Heart left ventricle (tissue), 16 donors: ENCODE results near the gene LITAF. TPM values are rescaled to one million over a fixed set of nuclear protein-coding genes. Genes with fewer than 3 reads are reported as not detected.
A peak's percentile ranks its signal among the peaks of the same experiment; 100 is the strongest.

Source experiments
- ATAC-seq, 4 donors: fragments of 200-7000 bp; cut with Tn5 transposase; one replicate each; pipeline ENCODE4 v1.9.1; 2020 to 2022; ENCODE audit warnings: moderate library complexity in 4 of 4, mild to moderate bottlenecking in 3 of 4, moderate number of reproducible peaks in 1 of 4
- DNase-seq, 5 donors: peaks; one replicate each; pipeline ENCODE4 v3.0.0-alpha.2; 2020
- H3K27ac ChIP-seq, 12 donors: fragments of 200-600 bp; sonication (generic) in 4 of 12; one replicate each; pipeline versions ENCODE4 v1.5.0 to v1.8.0; 2016 to 2022; ENCODE audit warnings: mild to moderate bottlenecking in 2 of 12
- H3K27me3 ChIP-seq, 9 donors: fragments of 200-600 bp; sonication (generic) in 2 of 9; one replicate each; pipeline versions ENCODE4 v1.5.1 to v1.8.0; 2016 to 2022; ENCODE audit warnings: mild to moderate bottlenecking in 3 of 9
- H3K36me3 ChIP-seq, 9 donors: fragments of 200-600 bp; sonication (generic) in 2 of 9; one replicate each; pipeline versions ENCODE4 v1.5.0 to v1.8.0; 2018 to 2022; ENCODE audit warnings: mild to moderate bottlenecking in 2 of 9
- H3K4me1 ChIP-seq, 12 donors: fragments of 200-600 bp; sonication (generic) in 4 of 12; one replicate each; pipeline versions ENCODE4 v1.5.0 to v1.8.0; 2016 to 2022; ENCODE audit warnings: mild to moderate bottlenecking in 3 of 12
- H3K4me3 ChIP-seq, 12 donors: fragments of 200-600 bp; sonication (generic) in 4 of 12; one replicate each; pipeline versions ENCODE4 v1.5.0 to v1.8.0; 2017 to 2022; ENCODE audit warnings: mild to moderate bottlenecking in 9 of 12, moderate library complexity in 4 of 12
- H3K9me3 ChIP-seq, 12 donors: fragments of 200-600 bp; sonication (generic) in 4 of 12; one replicate each; pipeline versions ENCODE4 v1.5.0 to v1.8.0; 2016 to 2022; ENCODE audit warnings: mild to moderate bottlenecking in 1 of 12
- POLR2A ChIP-seq, 2 donors: fragments of 450-650 bp; IDR thresholded peaks; one replicate each; pipeline ENCODE4 v1.6.1; 2017; ENCODE audit warnings: antibody characterized with exemption in 2 of 2, mild to moderate bottlenecking in 2 of 2, moderate library complexity in 2 of 2
- WGBS, 4 donors: extraction: QIAGEN DNeasy Blood & Tissue Kit in 2 of 4; methylation state at CpG; one replicate each; pipeline versions ENCODE4 v1.1.5 to v1.1.7; 2013 to 2018; 5-methylcytosine and 5-hydroxymethylcytosine counted together
- intact Hi-C, 10 donors: fragments of 100-400 bp; cut with DNase I; formaldehyde crosslinking; loops; one replicate each; pipeline versions ENCODE4 v1.11.1 to v1.14.2; 2022
- polyA plus RNA-seq, 2 donors: library from polyadenylated mRNA; stranded (reverse); fragments of 200-250 nt; gene quantifications; one replicate each; pipeline ENCODE4 v1.2.3, GENCODE V29; 2013
- total RNA-seq, 9 donors: library from RNA; depleted of rRNA in 2 of 9; stranded (reverse); fragments of >200 nt in 2 of 9; fragmentation: NEBNext Ultra II Directional in 3 of 9; extraction: Animal tissue kit (Norgen Biotek cat#: 25700) in 3 of 9; gene quantifications; one replicate each; pipeline versions ENCODE4 v1.1.0 to v1.2.4, GENCODE V29; 2016 to 2023
- TF ChIP-seq, protein P1 (sequence below), 12 donors: fragments of 200-600 bp; sonication (generic) in 4 of 12; IDR thresholded peaks; one replicate each; pipeline versions ENCODE4 v1.5.0 to v1.8.0; 2018 to 2022; ENCODE audit warnings: antibody characterized with exemption in 12 of 12, mild to moderate bottlenecking in 5 of 12
- donor health status: ischemic (EF 13 %, LVEDD 7.1; RV severe dilation, severe dysfunction).
- donor health status: healthy with polysubstance abuse.
- donor health status: DM: no; HTN: yes; CAD: no.
- donor health status: DM: no; HTN: no; CAD: no.
- donor health status: ischemic (EF 25% LVEDD 6.9; RV normal size, moderate dysfunction).
- donor health status: ischemic (EF 25% LVEDD 5.7; RV mildly dilated, moderate dysfunction).
- donor health status: healthy.
- donor health status: DM: yes; HTN: yes; CAD: no.
- donor health status: ischemic (EF 35%, LVEDD 5.7; RV mildly dilated, moderate dysfunction).
- donor health status: nonischemic (EF 11% LVEDD 7.7; RV severe dilation, severe dysfunction).
- donor health status: DM: yes; HTN: yes; CAD: no.
- donor health status: PGD.
- donor health status: ischemic (EF 29% LVEDD 5.4; RV normal size, mild dysfunction).
- donor health status: nonischemic (EF 23%, LVEDD 6.1; RV moderate dilation, normal function).

The LITAF gene
- total and polyA plus RNA-seq, 11 donors = 12.2 to 133 (median 46.5) TPM

DNA sequence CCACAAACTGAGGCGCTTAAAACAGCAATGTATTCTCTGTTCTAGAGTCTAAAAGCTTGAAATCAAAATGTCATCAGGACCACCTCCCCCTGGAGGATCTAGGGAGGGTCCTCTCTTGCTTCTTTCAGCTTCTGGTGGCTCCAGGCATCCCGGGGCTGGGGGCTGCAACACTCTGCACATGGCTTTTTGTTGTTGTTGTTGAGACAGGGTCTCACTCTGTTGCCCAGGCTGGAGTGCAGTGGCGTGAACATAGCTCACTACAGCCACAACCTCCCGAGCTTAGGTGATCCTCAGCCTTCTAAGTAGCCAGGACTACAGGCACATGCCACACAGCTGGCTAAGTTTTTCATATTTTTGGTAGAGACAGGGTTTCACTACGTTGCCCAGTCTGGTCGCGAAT, 44.5 kb upstream of the LITAF start:
- no peak for TF ChIP-seq POLR2A (IDR thresholded peaks at IDR 0.05)
- no peak for ATAC-seq
- H3K36me3 ChIP-seq = no peaks in the 10 kb centered on the region
- H3K4me3 ChIP-seq = no peak overlapping the region
- H3K9me3 ChIP-seq = no peaks in the 10 kb centered on the region
- DNase-seq = no peak
- no peaks in the 10 kb centered on the region for H3K27me3 ChIP-seq
- H3K4me1 ChIP-seq = peaks cover 0 to 60% (median 6%) of the 10 kb centered on the region in 12 donors
- 88 to 91% (median 90%) methylated on average over 7 of the region's 7 CpGs for WGBS, 4 donors
- H3K27ac ChIP-seq = no peak overlapping the region
- intact Hi-C loops = loop anchor here in 1 of 10 donors (10.0 kb wide), 2 partner anchors 46 to 126 kb away; partner anchors contain the start of gene LITAF

DNA sequence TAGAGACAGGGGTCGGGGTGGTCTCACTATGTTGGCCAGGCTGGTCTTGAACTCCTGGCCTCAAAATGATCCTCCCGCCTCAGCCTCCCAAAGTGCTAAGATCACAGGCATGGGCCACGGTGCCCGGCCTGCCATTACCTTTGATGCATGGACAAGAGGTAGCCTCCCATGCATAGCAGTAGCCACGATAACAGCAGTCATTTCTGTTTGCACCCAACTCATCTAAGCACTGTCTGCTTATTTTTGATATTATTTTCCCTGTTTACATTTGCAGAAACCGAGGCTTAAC, 44.0 kb upstream of the LITAF start:
- WGBS, 4 donors = 91 to 94% (median 92%) methylated on average over 6 of the region's 6 CpGs
- Histone ChIP-seq H3K27ac (no peak overlapping the region), H3K4me3 (no peak overlapping the region), H3K27me3 (no peaks in the 10 kb centered on the region), H3K36me3 (no peaks in the 10 kb centered on the region), H3K4me1 (peaks cover 0 to 65% (median 6%) of the 10 kb centered on the region in 12 donors), H3K9me3 (no peaks in the 10 kb centered on the region)
- no peak for DNase-seq
- intact Hi-C loops = loop anchor here in 1 of 10 donors (10.0 kb wide), 2 partner anchors 46 to 126 kb away; partner anchors contain the start of gene LITAF
- TF ChIP-seq POLR2A (IDR thresholded peaks at IDR 0.05) = no peak
- TF ChIP-seq, protein P1, sequence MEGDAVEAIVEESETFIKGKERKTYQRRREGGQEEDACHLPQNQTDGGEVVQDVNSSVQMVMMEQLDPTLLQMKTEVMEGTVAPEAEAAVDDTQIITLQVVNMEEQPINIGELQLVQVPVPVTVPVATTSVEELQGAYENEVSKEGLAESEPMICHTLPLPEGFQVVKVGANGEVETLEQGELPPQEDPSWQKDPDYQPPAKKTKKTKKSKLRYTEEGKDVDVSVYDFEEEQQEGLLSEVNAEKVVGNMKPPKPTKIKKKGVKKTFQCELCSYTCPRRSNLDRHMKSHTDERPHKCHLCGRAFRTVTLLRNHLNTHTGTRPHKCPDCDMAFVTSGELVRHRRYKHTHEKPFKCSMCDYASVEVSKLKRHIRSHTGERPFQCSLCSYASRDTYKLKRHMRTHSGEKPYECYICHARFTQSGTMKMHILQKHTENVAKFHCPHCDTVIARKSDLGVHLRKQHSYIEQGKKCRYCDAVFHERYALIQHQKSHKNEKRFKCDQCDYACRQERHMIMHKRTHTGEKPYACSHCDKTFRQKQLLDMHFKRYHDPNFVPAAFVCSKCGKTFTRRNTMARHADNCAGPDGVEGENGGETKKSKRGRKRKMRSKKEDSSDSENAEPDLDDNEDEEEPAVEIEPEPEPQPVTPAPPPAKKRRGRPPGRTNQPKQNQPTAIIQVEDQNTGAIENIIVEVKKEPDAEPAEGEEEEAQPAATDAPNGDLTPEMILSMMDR (IDR thresholded peaks at IDR 0.05) = no peak
- no peak for ATAC-seq

DNA sequence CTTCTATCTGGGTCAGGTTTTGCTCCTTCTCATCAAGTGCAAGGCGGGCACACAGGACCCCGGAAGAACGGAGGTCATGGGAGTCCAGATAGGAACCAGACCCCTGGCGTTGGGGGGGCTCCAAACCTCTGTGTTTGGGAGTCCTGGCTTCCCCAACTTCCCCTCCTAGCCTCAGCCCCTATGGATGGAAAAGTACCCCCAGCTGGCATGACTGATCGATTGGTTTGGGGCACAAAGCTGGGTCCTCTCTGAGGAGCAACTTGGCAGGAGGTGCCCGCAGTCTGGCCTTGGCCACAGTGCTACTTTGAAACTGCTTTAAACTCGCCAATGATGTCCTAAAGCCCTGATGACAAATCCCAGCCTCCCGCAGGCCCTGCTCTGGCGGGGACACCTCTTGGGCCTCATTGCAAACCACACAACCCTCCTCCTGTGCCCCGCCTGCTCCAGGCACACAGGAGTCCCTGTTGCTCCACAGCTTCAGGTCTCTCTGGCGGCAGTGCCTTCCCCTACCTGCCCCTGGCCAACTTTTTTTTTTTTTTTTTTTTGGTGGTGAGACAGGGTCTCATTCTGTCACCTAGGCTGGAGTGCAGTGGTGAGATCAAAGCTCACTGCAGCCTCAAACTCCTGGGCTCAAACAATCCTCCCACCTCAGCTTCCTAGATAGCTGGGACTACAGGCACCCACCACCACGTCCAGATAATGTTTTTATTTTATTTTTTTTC, 43.5 kb upstream of the LITAF start:
- no peaks in the 10 kb centered on the region for H3K36me3 ChIP-seq
- no peak overlapping the region for H3K4me3 ChIP-seq
- no peaks in the 10 kb centered on the region for H3K9me3 ChIP-seq
- 89 to 91% (median 90%) methylated on average over 12 of the region's 12 CpGs for WGBS, 4 donors
- DNase-seq (no peak), ATAC-seq (no peak)
- H3K4me1 ChIP-seq = peaks cover 0 to 70% (median 6%) of the 10 kb centered on the region in 12 donors
- H3K27ac ChIP-seq = peak overlapping the region in 6 of 12 donors; percentile 47 to 84 (median 68)
- TF ChIP-seq, protein P1 (IDR thresholded peaks at IDR 0.05) = no peak
- no peak for TF ChIP-seq POLR2A (IDR thresholded peaks at IDR 0.05)
- H3K27me3 ChIP-seq = no peaks in the 10 kb centered on the region
- intact Hi-C loops = loop anchor here in 1 of 10 donors (10.0 kb wide), 2 partner anchors 45 to 125 kb away; partner anchors contain the start of gene LITAF

DNA sequence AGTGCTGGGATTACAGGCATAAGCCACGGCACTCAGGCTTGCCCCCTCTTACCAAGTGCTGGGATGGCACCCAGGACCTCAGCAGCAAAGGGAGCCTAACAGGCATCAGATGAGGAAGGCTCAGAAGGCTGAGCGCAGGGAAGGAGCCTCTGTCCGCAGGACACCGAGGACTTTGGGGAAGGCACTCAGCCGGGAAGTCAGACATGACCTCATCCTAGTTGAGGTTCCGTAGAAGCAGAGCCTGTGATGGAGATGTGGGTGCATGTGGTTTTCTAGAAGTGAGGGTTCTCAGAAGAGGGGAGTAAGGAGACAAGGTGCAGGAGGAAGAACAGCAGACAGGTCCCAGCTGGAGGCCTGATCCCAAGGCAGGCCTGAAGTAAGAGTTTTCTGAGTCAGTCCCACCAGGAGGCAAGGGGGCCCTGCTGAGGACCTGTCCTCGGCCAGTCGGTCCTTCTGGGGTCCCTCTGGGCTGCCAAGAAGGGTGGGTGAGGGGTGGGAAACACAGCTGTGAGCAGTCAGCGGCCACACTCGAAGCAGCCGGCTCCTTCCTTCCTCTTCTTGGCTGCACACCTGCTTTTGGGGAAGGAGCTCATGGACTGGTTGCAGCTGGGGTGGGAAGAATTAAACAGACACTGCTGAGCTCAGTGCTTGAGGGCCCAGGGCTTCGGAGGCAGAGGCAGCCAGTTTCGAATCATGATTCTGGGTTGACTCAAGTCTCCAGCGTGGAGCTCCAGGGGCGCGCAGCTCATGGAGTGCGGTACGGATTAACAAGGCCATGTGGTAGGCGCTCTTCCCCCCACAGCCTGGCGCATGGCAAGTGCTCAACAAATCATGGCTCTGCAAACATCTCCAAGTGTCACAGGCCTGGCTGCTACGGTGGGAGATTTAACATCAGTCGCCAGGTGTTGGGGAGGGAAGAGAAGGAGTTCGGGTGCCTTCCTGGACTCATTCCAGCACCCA, 42.6 kb upstream of the LITAF start:
- intact Hi-C loops = loop anchor here in 2 of 10 donors (10.0 kb wide), 3 partner anchors 45 to 125 kb away; partner anchors contain the start of gene LITAF (in 1 of the 2)
- TF ChIP-seq, protein P1 (IDR thresholded peaks at IDR 0.05) = no peak
- no peak for TF ChIP-seq POLR2A (IDR thresholded peaks at IDR 0.05)
- peak; percentile 30 to 77 (median 62) for ATAC-seq
- H3K27me3 ChIP-seq = no peaks in the 10 kb centered on the region
- H3K4me1 ChIP-seq = peaks cover 0 to 77% (median 6%) of the 10 kb centered on the region in 12 donors
- no peaks in the 10 kb centered on the region for H3K36me3 ChIP-seq
- H3K4me3 ChIP-seq = no peak overlapping the region
- WGBS, 4 donors = 70 to 77% (median 72%) methylated on average over 22 to 23 of the region's 23 CpGs
- DNase-seq = peak in 4 of 5 donors; percentile 55 to 64 (median 56)
- no peaks in the 10 kb centered on the region for H3K9me3 ChIP-seq
- H3K27ac ChIP-seq = peak overlapping the region in 9 of 12 donors; percentile 24 to 84 (median 55)
